SK-N-SH (cell line): ENCODE measurements around the gene TMEM72.

Experiments
- CHD2 ChIP-seq: fragments of 150-350 bp; IDR thresholded peaks from 2 replicates; pipeline ENCODE4 v1.6.1; 2018; ENCODE audit warnings: low read length; ENCODE audit not compliant: partially characterized antibody
- ELF1 ChIP-seq: IDR thresholded peaks from 2 replicates; pipeline ENCODE4 v1.4.0; 2012
- EP300 ChIP-seq, 2 experiments: IDR thresholded peaks; 2 replicates each; pipeline versions ENCODE4 v1.4.0 to v1.6.1; 2012; ENCODE audit warnings: borderline replicate concordance in 1 of 2, low read depth in 1 of 2, low read length in 1 of 2
- EZH2phosphoT487 ChIP-seq: fragments of 200-600 bp; sonication (generic); IDR thresholded peaks from 2 replicates; pipeline ENCODE4 v1.6.1; 2017; ENCODE audit warnings: low read depth, mixed run types, mild to moderate bottlenecking, antibody characterized with exemption, moderate library complexity, borderline replicate concordance
- FOSL2 ChIP-seq: IDR thresholded peaks from 2 replicates; pipeline ENCODE4 v1.4.0; 2012; ENCODE audit warnings: low read depth, mild to moderate bottlenecking, moderate library complexity, borderline replicate concordance
- FOXJ3 ChIP-seq: sonication (generic); formaldehyde crosslinking; IDR thresholded peaks from 2 replicates; pipeline ENCODE4 v1.5.1; 2020; ENCODE audit warnings: mild to moderate bottlenecking, missing genetic modification reagents
- POLR2AphosphoS5 ChIP-seq: IDR thresholded peaks from 2 replicates; pipeline ENCODE4 v1.6.1; 2012; ENCODE audit warnings: low read depth, low read length
- RAD21 ChIP-seq: IDR thresholded peaks from 2 replicates; pipeline ENCODE4 v1.6.1; 2012; ENCODE audit warnings: mild to moderate bottlenecking, low read length
- SIN3A ChIP-seq: IDR thresholded peaks from 2 replicates; pipeline ENCODE4 v1.6.1; 2012; ENCODE audit warnings: low read depth, mild to moderate bottlenecking, low read length, moderate library complexity, borderline replicate concordance
- YY1 ChIP-seq: IDR thresholded peaks from 2 replicates; pipeline ENCODE4 v1.4.0; 2012; ENCODE audit warnings: low read depth, mild to moderate bottlenecking
- TF ChIP-seq, protein P1 (sequence below): fragments of 200-600 bp; sonication (generic); IDR thresholded peaks from 2 replicates; pipeline ENCODE4 v1.6.1; 2017; ENCODE audit warnings: antibody characterized with exemption, mild to moderate bottlenecking, moderate library complexity
- TF ChIP-seq, protein P2 (sequence below): IDR thresholded peaks from 2 replicates; pipeline ENCODE4 v1.6.1; 2012; ENCODE audit warnings: mild to moderate bottlenecking, low read depth, low read length, moderate library complexity
- TF ChIP-seq, protein P3 (sequence below): IDR thresholded peaks from 2 replicates; pipeline ENCODE4 v1.4.0; 2012; ENCODE audit warnings: low read depth

DNA sequence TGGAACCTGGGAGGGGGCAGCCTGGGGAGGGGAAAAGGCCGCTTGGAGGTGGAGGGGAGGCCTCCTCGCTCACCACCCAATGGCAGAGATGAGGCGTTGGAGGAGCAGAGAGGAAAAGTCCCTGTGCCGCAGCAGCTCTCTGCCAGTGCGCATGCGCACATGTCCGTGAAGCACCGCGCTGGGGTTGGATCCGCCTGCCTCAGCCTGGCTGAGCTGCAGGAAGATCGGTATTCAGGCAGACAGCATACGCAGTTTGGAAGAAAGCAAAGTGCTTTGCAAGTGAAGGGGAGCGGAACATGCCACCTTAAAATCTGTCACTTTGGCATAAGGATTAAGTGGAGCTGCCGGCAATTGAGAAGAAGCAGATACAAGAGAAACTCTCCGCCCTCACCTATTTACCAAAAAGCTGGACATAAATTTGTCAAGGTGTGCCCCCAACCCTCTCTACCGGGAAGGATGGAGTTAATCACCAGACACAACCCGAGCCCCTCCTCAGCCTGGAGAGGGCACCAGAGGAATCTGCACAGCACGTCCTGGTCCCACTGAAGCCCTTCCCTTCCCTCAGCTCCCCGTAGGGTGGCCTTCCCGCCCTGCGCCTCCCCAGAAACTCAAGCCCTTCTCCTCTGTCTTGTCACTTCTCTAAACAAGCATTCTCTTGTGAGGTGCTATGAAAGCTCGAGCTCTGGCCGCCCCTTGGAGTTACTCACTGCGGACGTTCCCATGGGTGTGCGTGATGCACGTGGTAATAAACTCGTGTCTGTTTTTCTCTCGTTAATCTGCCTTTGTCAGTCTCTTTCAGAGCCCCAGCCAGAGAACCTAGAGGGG is 32.2 kb upstream of the TMEM72 start:
- TF ChIP-seq, protein P1, sequence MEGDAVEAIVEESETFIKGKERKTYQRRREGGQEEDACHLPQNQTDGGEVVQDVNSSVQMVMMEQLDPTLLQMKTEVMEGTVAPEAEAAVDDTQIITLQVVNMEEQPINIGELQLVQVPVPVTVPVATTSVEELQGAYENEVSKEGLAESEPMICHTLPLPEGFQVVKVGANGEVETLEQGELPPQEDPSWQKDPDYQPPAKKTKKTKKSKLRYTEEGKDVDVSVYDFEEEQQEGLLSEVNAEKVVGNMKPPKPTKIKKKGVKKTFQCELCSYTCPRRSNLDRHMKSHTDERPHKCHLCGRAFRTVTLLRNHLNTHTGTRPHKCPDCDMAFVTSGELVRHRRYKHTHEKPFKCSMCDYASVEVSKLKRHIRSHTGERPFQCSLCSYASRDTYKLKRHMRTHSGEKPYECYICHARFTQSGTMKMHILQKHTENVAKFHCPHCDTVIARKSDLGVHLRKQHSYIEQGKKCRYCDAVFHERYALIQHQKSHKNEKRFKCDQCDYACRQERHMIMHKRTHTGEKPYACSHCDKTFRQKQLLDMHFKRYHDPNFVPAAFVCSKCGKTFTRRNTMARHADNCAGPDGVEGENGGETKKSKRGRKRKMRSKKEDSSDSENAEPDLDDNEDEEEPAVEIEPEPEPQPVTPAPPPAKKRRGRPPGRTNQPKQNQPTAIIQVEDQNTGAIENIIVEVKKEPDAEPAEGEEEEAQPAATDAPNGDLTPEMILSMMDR = no peak
- TF ChIP-seq EP300 (IDR thresholded peaks at IDR 0.05; ENCODE audit: borderline replicate concordance in 1 of 2, low read depth in 1 of 2, low read length in 1 of 2) (no peak), RAD21 (no peak), EZH2phosphoT487 (no peak), ELF1 (no peak), CHD2 (no peak), POLR2AphosphoS5 (no peak), FOSL2 (no peak), SIN3A (no peak), FOXJ3 (CRISPR knock-in tag) (no peak), YY1 (no peak)
- TF ChIP-seq, protein P2, sequence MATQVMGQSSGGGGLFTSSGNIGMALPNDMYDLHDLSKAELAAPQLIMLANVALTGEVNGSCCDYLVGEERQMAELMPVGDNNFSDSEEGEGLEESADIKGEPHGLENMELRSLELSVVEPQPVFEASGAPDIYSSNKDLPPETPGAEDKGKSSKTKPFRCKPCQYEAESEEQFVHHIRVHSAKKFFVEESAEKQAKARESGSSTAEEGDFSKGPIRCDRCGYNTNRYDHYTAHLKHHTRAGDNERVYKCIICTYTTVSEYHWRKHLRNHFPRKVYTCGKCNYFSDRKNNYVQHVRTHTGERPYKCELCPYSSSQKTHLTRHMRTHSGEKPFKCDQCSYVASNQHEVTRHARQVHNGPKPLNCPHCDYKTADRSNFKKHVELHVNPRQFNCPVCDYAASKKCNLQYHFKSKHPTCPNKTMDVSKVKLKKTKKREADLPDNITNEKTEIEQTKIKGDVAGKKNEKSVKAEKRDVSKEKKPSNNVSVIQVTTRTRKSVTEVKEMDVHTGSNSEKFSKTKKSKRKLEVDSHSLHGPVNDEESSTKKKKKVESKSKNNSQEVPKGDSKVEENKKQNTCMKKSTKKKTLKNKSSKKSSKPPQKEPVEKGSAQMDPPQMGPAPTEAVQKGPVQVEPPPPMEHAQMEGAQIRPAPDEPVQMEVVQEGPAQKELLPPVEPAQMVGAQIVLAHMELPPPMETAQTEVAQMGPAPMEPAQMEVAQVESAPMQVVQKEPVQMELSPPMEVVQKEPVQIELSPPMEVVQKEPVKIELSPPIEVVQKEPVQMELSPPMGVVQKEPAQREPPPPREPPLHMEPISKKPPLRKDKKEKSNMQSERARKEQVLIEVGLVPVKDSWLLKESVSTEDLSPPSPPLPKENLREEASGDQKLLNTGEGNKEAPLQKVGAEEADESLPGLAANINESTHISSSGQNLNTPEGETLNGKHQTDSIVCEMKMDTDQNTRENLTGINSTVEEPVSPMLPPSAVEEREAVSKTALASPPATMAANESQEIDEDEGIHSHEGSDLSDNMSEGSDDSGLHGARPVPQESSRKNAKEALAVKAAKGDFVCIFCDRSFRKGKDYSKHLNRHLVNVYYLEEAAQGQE = no peak
- TF ChIP-seq, protein P3, sequence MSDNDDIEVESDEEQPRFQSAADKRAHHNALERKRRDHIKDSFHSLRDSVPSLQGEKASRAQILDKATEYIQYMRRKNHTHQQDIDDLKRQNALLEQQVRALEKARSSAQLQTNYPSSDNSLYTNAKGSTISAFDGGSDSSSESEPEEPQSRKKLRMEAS = 0 out of 2 replicates have a peak, but pooled peaks have one; percentile 24
